Natural killer cell (primary cell): Measurements from ENCODE around the gene STRBP. TPM values are rescaled to one million over a fixed set of nuclear protein-coding genes. Genes with fewer than 3 reads are reported as not detected.
"Not testable (repeated sequence)": the region's sequence is repeated elsewhere in the genome, so short reads cannot be mapped to it uniquely, and the experiment has no call there.

Source experiments
- ATAC-seq, 3 donors: fragments of 150-1000 bp in 2 of 3; fragments of 200-7000 bp in 1 of 3; cut with Tn5 transposase; 1 replicate in 1 of 3; 2 replicates in 2 of 3; pipeline ENCODE4 v1.10.0; 2021; ENCODE audit warnings: mild to moderate bottlenecking in 2 of 3, moderate library complexity in 2 of 3
- DNase-seq, 2 donors: peaks; one replicate each; pipeline versions ENCODE4 v3.0.0 to v3.0.0-alpha.2; 2013 to 2021; ENCODE audit warnings: mixed read lengths in 1 of 2
- H3K27ac ChIP-seq: one replicate; pipeline ENCODE4 v1.5.1; 2013; ENCODE audit warnings: mild to moderate bottlenecking, low read length
- H3K27me3 ChIP-seq: one replicate; pipeline ENCODE4 v1.6.1; 2013; ENCODE audit warnings: low read length; ENCODE audit not compliant: control insufficient read depth, insufficient read depth
- H3K36me3 ChIP-seq: one replicate; pipeline ENCODE4 v1.6.1; 2013; ENCODE audit warnings: low read length; ENCODE audit not compliant: control insufficient read depth, insufficient read depth
- H3K4me1 ChIP-seq: one replicate; pipeline ENCODE4 v1.6.1; 2013; ENCODE audit warnings: low read length; ENCODE audit not compliant: control insufficient read depth, insufficient read depth
- H3K4me3 ChIP-seq: one replicate; pipeline ENCODE4 v1.5.1; 2013; ENCODE audit warnings: low read length
- H3K9me3 ChIP-seq: one replicate; pipeline ENCODE4 v1.6.1; 2013; ENCODE audit warnings: low read length; ENCODE audit not compliant: control insufficient read depth, insufficient read depth
- H3K27ac Mint-ChIP-seq, 2 donors: one replicate each; pipeline ENCODE4 v1.8.0; 2022; ENCODE audit warnings: mild to moderate bottlenecking in 2 of 2, mixed read lengths in 2 of 2, moderate library complexity in 1 of 2
- H3K27me3 Mint-ChIP-seq, 2 donors: one replicate each; pipeline ENCODE4 v1.8.0; 2022; ENCODE audit warnings: low read depth in 2 of 2, mixed read lengths in 2 of 2
- H3K36me3 Mint-ChIP-seq: one replicate; pipeline ENCODE4 v1.8.0; 2022; ENCODE audit warnings: mixed read lengths
- H3K4me1 Mint-ChIP-seq, 2 donors: one replicate each; pipeline ENCODE4 v1.8.0; 2022; ENCODE audit warnings: mixed read lengths in 2 of 2
- H3K4me3 Mint-ChIP-seq: one replicate; pipeline ENCODE4 v1.8.0; 2022; ENCODE audit warnings: mild to moderate bottlenecking, moderate library complexity, mixed read lengths
- H3K9me3 Mint-ChIP-seq, 2 donors: one replicate each; pipeline ENCODE4 v1.8.0; 2022; ENCODE audit warnings: mixed read lengths in 2 of 2
- WGBS: methylation state at CpG from one replicate; pipeline ENCODE4 v1.1.7; 2013; ENCODE audit warnings: missing lambda C conversion rate; ENCODE audit not compliant: insufficient coverage; 5-methylcytosine and 5-hydroxymethylcytosine counted together
- intact Hi-C: fragments of 100-400 bp; cut with micrococcal nuclease; formaldehyde crosslinking; loops from one replicate; pipeline ENCODE4 v1.14.2; 2022
- total RNA-seq, 4 donors: library from RNA; stranded (reverse); fragments of 120-200 nt in 1 of 4; gene quantifications; one replicate each; pipeline versions ENCODE4 v1.2.3 to v1.2.4, GENCODE V29; 2013 to 2022
- TF ChIP-seq, protein P1 (sequence below): fragments of 200-600 bp; IDR thresholded peaks from one replicate; pipeline ENCODE4 v1.8.0; 2022; ENCODE audit warnings: antibody characterized with exemption

STRBP gene
- total RNA-seq, 3 donors from 2014 or later (not counting 1 experiment from before 2014, with no cell fraction given), result 6.0 to 8.3 (median 7.9) TPM

DNA sequence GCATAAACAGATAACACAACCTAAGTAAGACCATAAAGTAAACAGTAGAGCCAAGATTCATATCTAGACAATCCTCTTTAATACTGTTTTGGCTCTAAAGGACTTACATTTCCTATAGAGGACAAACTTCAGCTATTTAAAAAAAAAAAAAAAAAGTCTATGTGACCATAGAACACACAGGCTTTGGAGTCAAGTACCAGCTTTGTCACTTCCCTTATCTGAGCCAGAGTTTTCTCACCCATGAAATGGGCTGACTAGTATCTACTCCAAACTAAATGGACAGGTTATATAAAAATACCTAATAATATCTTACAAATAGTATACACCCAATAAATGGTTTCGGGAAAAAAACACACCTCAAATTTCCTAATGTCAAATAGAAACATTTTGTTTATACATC lies 81.3 kb downstream of the STRBP start:
- no peak overlapping the region for H3K4me3 ChIP-seq
- no peaks in the 10 kb centered on the region for H3K36me3 ChIP-seq
- no peaks in the 10 kb centered on the region for H3K9me3 Mint-ChIP-seq
- no peaks in the 10 kb centered on the region for H3K4me1 Mint-ChIP-seq
- no peaks in the 10 kb centered on the region for H3K27me3 ChIP-seq
- no peaks in the 10 kb centered on the region for H3K9me3 ChIP-seq
- ATAC-seq, result no peak
- H3K27me3 Mint-ChIP-seq, result no peaks in the 10 kb centered on the region
- no peaks in the 10 kb centered on the region for H3K36me3 Mint-ChIP-seq
- no CpG with 5 or more reads among the region's 1 CpG for WGBS
- intact Hi-C loops, result no loop called here
- no peak overlapping the region for H3K27ac ChIP-seq
- TF ChIP-seq, protein P1, sequence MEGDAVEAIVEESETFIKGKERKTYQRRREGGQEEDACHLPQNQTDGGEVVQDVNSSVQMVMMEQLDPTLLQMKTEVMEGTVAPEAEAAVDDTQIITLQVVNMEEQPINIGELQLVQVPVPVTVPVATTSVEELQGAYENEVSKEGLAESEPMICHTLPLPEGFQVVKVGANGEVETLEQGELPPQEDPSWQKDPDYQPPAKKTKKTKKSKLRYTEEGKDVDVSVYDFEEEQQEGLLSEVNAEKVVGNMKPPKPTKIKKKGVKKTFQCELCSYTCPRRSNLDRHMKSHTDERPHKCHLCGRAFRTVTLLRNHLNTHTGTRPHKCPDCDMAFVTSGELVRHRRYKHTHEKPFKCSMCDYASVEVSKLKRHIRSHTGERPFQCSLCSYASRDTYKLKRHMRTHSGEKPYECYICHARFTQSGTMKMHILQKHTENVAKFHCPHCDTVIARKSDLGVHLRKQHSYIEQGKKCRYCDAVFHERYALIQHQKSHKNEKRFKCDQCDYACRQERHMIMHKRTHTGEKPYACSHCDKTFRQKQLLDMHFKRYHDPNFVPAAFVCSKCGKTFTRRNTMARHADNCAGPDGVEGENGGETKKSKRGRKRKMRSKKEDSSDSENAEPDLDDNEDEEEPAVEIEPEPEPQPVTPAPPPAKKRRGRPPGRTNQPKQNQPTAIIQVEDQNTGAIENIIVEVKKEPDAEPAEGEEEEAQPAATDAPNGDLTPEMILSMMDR, result no peak
- H3K4me1 ChIP-seq, result no peaks in the 10 kb centered on the region
- DNase-seq, result no peak
- no peak overlapping the region for H3K27ac Mint-ChIP-seq
- no peak overlapping the region for H3K4me3 Mint-ChIP-seq

- H3K9me3 ChIP-seq, intact Hi-C loops, DNase-seq, H3K36me3 ChIP-seq, H3K4me1 Mint-ChIP-seq, H3K27me3 ChIP-seq, H3K27me3 Mint-ChIP-seq, H3K4me1 ChIP-seq, H3K27ac ChIP-seq, H3K9me3 Mint-ChIP-seq, H3K4me3 Mint-ChIP-seq, ATAC-seq, H3K4me3 ChIP-seq, H3K36me3 Mint-ChIP-seq, H3K27ac Mint-ChIP-seq: not testable (repeated sequence)
- 94% methylated on average over 2 of the region's 2 CpGs for WGBS
These were observed 82.4 kb downstream of the STRBP start for GRCh38 chr9:123186029-123186428.

GRCh38 chr9:123176949-123177348 lies 91.4 kb downstream of the STRBP start:
- DNase-seq (no peak), ATAC-seq (no peak)
- Histone ChIP-seq H3K27ac (no peak overlapping the region), H3K4me1 (no peaks in the 10 kb centered on the region), H3K27me3 (no peaks in the 10 kb centered on the region), H3K9me3 (no peaks in the 10 kb centered on the region), H3K36me3 (no peaks in the 10 kb centered on the region), H3K4me3 (no peak overlapping the region)
- Mint-ChIP-seq H3K4me3 (no peak overlapping the region), H3K4me1 (peaks cover 6 to 17% of the 10 kb centered on the region in 2 donors), H3K9me3 (no peaks in the 10 kb centered on the region), H3K36me3 (no peaks in the 10 kb centered on the region), H3K27me3 (no peaks in the 10 kb centered on the region), H3K27ac (no peak overlapping the region)
- intact Hi-C loops, result no loop called here
- WGBS, result 88% methylated on average over 2 of the region's 2 CpGs
- TF ChIP-seq, protein P1, result no peak

DNA sequence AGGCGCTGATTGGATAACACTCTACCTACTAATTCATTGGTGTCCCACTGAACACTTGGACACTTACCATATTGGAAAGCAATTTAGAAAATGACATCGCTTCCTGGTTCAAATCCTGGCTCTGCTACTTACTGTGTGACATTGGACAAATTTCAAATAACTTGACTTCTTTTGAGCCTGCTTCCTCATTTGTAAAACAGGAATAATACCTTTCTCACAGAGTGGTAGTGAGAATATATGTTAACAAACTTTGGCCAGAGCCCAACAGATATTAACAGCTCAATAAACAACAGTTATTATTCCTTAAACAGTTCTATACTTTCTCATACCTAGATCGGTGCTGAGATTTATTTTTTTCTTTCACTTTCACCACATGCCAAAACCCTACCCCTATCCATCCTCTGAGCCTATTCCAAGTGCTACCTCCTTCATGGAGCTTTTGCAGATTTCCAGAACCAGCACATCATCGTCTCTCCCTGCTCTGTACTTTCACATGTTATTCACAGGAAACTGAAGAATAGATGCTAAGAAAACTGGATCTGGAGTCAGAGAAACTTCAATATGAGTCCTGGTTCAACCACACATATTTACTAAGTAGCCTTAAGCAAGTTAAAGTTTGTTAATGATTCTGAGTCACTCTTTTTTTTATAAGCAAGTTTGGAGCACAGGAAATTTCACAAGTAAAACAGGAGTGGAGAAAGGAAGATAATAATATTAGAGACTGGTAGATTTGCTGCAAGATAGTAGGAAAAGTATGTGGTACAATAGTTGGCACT lies 92.3 kb downstream of the STRBP start:
- intact Hi-C loops, result no loop called here
- ATAC-seq, result no peak

More for the DNA sequence above, 92.3 kb downstream of the STRBP start:
- Histone ChIP-seq H3K9me3 (no peaks in the 10 kb centered on the region), H3K4me3 (no peak overlapping the region), H3K4me1 (no peaks in the 10 kb centered on the region), H3K27ac (peak overlapping the region; percentile 70), H3K36me3 (no peaks in the 10 kb centered on the region), H3K27me3 (no peaks in the 10 kb centered on the region)
- DNase-seq, result no peak
- Mint-ChIP-seq H3K4me1 (peaks cover 6 to 17% of the 10 kb centered on the region in 2 donors), H3K36me3 (no peaks in the 10 kb centered on the region), H3K27ac (no peak overlapping the region), H3K4me3 (no peak overlapping the region), H3K9me3 (no peaks in the 10 kb centered on the region), H3K27me3 (no peaks in the 10 kb centered on the region)
- WGBS, result 71% methylated on average over 4 of the region's 4 CpGs
- TF ChIP-seq, protein P1, result no peak
